HepG2 (cell line): Measurements from ENCODE around the gene CBLN3. TPM values are rescaled to one million over a fixed set of nuclear protein-coding genes. Genes with fewer than 3 reads are reported as not detected.

ENCODE experiments used
- CC2D1A ChIP-seq: sonication (generic); formaldehyde crosslinking; IDR thresholded peaks from 2 replicates; pipeline ENCODE4 v1.8.1; 2023; ENCODE audit warnings: mild to moderate bottlenecking, missing genetic modification reagents
- GTF2F1 ChIP-seq: fragments of 150-350 bp; IDR thresholded peaks from 2 replicates; pipeline ENCODE4 v1.6.1; 2014; ENCODE audit warnings: low read length
- KDM1A ChIP-seq: IDR thresholded peaks from 2 replicates; pipeline ENCODE4 v1.6.1; 2016; ENCODE audit warnings: missing compliant biosample characterization
- MIER3 ChIP-seq: IDR thresholded peaks from 2 replicates; pipeline ENCODE4 v1.6.1; 2016; ENCODE audit warnings: missing compliant biosample characterization, borderline replicate concordance
- MLLT10 ChIP-seq: sonication (generic); formaldehyde crosslinking; IDR thresholded peaks from 2 replicates; pipeline ENCODE4 v1.4.0; 2020; ENCODE audit warnings: missing genetic modification reagents
- NBN ChIP-seq: fragments of 450-650 bp; conservative IDR thresholded peaks from 2 replicates; pipeline ENCODE4 v1.6.1; 2017
- PRMT3 ChIP-seq: sonication (generic); formaldehyde crosslinking; IDR thresholded peaks from 2 replicates; pipeline ENCODE4 v1.8.1; 2022; ENCODE audit warnings: low read depth, mild to moderate bottlenecking, moderate library complexity, missing genetic modification reagents, borderline replicate concordance
- TGIF2 ChIP-seq: IDR thresholded peaks from 2 replicates; pipeline ENCODE4 v1.6.1; 2016; ENCODE audit warnings: control low read depth, missing compliant biosample characterization
- ZFAT ChIP-seq: sonication (generic); formaldehyde crosslinking; conservative IDR thresholded peaks from 2 replicates; pipeline ENCODE4 v1.8.1; 2023; ENCODE audit warnings: missing genetic modification reagents, inconsistent platforms
- ZMYM2 ChIP-seq: sonication (generic); formaldehyde crosslinking; IDR thresholded peaks from 2 replicates; pipeline ENCODE4 v1.8.0; 2022; ENCODE audit warnings: mild to moderate bottlenecking, missing genetic modification reagents
- ZNF30 ChIP-seq: sonication (generic); formaldehyde crosslinking; IDR thresholded peaks from 2 replicates; pipeline ENCODE4 v1.5.0; 2020; ENCODE audit warnings: mild to moderate bottlenecking, missing genetic modification reagents
- ZNF33A ChIP-seq: sonication (generic); formaldehyde crosslinking; IDR thresholded peaks from 2 replicates; pipeline ENCODE4 v1.5.1; 2020; ENCODE audit warnings: missing genetic modification reagents, mild to moderate bottlenecking, moderate library complexity, borderline replicate concordance
- ZNF543 ChIP-seq: sonication (generic); formaldehyde crosslinking; IDR thresholded peaks from 2 replicates; pipeline ENCODE4 v1.4.0; 2020; ENCODE audit warnings: mild to moderate bottlenecking, missing genetic modification reagents
- ZNF589 ChIP-seq: sonication (generic); formaldehyde crosslinking; conservative IDR thresholded peaks from 2 replicates; pipeline ENCODE4 v1.8.0; 2022; ENCODE audit warnings: mild to moderate bottlenecking, moderate library complexity, missing genetic modification reagents
- polyA plus RNA-seq, 8 experiments: library from polyadenylated mRNA; depleted of rRNA in 3 of 8; stranded (reverse) in 7 of 8; unstranded in 1 of 8; fragments of >200 nt; fragmentation: Illumina TruSeq in 4 of 8; extraction: Trizol in 4 of 8; gene quantifications; 2 replicates each; pipeline versions ENCODE4 v1.2.1 to v1.2.3, GENCODE V29; 2011 to 2016; ENCODE audit warnings: low read depth in 4 of 8, missing spikeins in 1 of 8, mixed read lengths in 1 of 8; ENCODE audit not compliant: insufficient read depth in 1 of 8
- total RNA-seq, 5 experiments: library from RNA; depleted of rRNA; stranded (reverse); fragments of >200 nt; fragmentation: Illumina TruSeq; extraction: Trizol; gene quantifications; 2 replicates each; pipeline ENCODE4 v1.2.3, GENCODE V29; 2016; ENCODE audit warnings: low read depth in 1 of 5
- TF ChIP-seq, protein P1 (sequence below): sonication (generic); formaldehyde crosslinking; IDR thresholded peaks from 2 replicates; pipeline ENCODE4 v1.4.0; 2020; ENCODE audit warnings: missing genetic modification reagents
- TF ChIP-seq, protein P2 (sequence below): sonication (generic); formaldehyde crosslinking; IDR thresholded peaks from 2 replicates; pipeline ENCODE4 v1.8.1; 2022; ENCODE audit warnings: low read depth, mild to moderate bottlenecking, missing genetic modification reagents
- TF ChIP-seq, protein P3 (sequence below), 2 experiments: sonication (generic) in 1 of 2; formaldehyde crosslinking in 1 of 2; IDR thresholded peaks; 2 replicates each; pipeline versions ENCODE4 v1.4.0 to v1.6.1; 2016 to 2020; ENCODE audit warnings: borderline replicate concordance in 1 of 2, low read depth in 1 of 2, mild to moderate bottlenecking in 1 of 2, missing genetic modification reagents in 1 of 2
- TF ChIP-seq, protein P4 (sequence below): sonication (generic); formaldehyde crosslinking; conservative IDR thresholded peaks from 2 replicates; pipeline ENCODE4 v1.4.0; 2020; ENCODE audit warnings: missing genetic modification reagents

The CBLN3 gene
- total and polyA plus RNA-seq, 2 of the 13 experiments (the other 11 are each of a cell fraction or from before 2014, with no cell fraction given) = 0.66 to 0.98 TPM

DNA sequence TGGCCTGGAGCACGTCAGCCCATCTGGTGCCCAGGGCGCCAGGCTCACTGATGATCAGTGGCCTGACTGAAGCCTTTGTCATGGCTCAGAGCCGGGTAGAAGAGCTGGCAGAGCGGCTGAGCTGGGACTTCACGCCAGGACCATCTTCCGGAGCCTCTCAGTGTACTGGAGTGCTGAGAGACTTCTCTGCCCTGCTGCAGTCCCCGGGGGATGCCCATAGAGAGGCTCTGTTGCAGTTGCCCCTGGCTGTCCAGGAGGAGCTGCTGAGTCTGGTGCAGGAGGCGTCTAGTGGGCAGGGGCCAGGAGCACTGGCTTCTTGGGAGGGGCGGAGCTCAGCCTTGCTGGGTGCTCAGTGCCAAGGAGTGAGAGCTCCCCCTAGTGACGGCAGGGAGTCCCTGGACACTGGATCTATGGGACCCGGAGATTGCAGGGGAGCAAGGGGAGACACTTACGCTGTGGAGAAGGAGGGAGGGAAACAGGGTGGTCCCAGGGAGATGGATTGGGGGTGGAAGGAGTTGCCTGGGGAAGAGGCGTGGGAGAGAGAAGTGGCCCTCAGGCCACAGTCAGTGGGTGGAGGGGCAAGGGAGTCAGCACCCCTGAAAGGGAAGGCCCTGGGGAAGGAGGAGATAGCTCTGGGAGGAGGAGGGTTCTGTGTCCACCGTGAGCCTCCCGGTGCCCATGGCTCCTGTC lies 2.2 kb upstream of the CBLN3 start (continued):
- TF ChIP-seq MLLT10 = no peak
- TF ChIP-seq PRMT3 = no peak
- TF ChIP-seq TGIF2 (CRISPR knock-in tag) = peak; percentile 68; the same call in 1 of the 2 replicates
- TF ChIP-seq ZNF543 (CRISPR knock-in tag) = no peak
- TF ChIP-seq ZNF33A (CRISPR knock-in tag) = no peak
- TF ChIP-seq KDM1A (CRISPR knock-in tag) = peak; percentile 59; the same call in 1 of the 2 replicates
- no peak for TF ChIP-seq ZNF30
- TF ChIP-seq ZMYM2 (CRISPR knock-in tag) = peak; percentile 57; the same call in 1 of the 2 replicates
- TF ChIP-seq, protein P1, sequence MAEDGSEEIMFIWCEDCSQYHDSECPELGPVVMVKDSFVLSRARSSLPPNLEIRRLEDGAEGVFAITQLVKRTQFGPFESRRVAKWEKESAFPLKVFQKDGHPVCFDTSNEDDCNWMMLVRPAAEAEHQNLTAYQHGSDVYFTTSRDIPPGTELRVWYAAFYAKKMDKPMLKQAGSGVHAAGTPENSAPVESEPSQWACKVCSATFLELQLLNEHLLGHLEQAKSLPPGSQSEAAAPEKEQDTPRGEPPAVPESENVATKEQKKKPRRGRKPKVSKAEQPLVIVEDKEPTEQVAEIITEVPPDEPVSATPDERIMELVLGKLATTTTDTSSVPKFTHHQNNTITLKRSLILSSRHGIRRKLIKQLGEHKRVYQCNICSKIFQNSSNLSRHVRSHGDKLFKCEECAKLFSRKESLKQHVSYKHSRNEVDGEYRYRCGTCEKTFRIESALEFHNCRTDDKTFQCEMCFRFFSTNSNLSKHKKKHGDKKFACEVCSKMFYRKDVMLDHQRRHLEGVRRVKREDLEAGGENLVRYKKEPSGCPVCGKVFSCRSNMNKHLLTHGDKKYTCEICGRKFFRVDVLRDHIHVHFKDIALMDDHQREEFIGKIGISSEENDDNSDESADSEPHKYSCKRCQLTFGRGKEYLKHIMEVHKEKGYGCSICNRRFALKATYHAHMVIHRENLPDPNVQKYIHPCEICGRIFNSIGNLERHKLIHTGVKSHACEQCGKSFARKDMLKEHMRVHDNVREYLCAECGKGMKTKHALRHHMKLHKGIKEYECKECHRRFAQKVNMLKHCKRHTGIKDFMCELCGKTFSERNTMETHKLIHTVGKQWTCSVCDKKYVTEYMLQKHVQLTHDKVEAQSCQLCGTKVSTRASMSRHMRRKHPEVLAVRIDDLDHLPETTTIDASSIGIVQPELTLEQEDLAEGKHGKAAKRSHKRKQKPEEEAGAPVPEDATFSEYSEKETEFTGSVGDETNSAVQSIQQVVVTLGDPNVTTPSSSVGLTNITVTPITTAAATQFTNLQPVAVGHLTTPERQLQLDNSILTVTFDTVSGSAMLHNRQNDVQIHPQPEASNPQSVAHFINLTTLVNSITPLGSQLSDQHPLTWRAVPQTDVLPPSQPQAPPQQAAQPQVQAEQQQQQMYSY (CRISPR knock-in tag) = peak; percentile 74; the same call in 1 of the 2 replicates
- no peak for TF ChIP-seq NBN
- TF ChIP-seq GTF2F1 = no peak
- TF ChIP-seq MIER3 (CRISPR knock-in tag) = peak; percentile 70; the same call in 1 of the 2 replicates
- TF ChIP-seq ZNF589 = no peak; the same call in 1 of the 2 replicates
- no peak for TF ChIP-seq ZFAT (CRISPR knock-in tag)
- TF ChIP-seq, protein P2, sequence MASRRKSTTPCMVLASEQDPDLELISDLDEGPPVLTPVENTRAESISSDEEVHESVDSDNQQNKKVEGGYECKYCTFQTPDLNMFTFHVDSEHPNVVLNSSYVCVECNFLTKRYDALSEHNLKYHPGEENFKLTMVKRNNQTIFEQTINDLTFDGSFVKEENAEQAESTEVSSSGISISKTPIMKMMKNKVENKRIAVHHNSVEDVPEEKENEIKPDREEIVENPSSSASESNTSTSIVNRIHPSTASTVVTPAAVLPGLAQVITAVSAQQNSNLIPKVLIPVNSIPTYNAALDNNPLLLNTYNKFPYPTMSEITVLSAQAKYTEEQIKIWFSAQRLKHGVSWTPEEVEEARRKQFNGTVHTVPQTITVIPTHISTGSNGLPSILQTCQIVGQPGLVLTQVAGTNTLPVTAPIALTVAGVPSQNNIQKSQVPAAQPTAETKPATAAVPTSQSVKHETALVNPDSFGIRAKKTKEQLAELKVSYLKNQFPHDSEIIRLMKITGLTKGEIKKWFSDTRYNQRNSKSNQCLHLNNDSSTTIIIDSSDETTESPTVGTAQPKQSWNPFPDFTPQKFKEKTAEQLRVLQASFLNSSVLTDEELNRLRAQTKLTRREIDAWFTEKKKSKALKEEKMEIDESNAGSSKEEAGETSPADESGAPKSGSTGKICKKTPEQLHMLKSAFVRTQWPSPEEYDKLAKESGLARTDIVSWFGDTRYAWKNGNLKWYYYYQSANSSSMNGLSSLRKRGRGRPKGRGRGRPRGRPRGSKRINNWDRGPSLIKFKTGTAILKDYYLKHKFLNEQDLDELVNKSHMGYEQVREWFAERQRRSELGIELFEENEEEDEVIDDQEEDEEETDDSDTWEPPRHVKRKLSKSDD = no peak
- TF ChIP-seq, protein P3, sequence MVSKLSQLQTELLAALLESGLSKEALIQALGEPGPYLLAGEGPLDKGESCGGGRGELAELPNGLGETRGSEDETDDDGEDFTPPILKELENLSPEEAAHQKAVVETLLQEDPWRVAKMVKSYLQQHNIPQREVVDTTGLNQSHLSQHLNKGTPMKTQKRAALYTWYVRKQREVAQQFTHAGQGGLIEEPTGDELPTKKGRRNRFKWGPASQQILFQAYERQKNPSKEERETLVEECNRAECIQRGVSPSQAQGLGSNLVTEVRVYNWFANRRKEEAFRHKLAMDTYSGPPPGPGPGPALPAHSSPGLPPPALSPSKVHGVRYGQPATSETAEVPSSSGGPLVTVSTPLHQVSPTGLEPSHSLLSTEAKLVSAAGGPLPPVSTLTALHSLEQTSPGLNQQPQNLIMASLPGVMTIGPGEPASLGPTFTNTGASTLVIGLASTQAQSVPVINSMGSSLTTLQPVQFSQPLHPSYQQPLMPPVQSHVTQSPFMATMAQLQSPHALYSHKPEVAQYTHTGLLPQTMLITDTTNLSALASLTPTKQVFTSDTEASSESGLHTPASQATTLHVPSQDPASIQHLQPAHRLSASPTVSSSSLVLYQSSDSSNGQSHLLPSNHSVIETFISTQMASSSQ (IDR thresholded peaks at IDR 0.05; ENCODE audit: low read depth) = no peak
- TF ChIP-seq, protein P3 (CRISPR knock-in tag; IDR thresholded peaks at IDR 0.05; ENCODE audit: borderline replicate concordance) = no peak
- TF ChIP-seq, protein P4, sequence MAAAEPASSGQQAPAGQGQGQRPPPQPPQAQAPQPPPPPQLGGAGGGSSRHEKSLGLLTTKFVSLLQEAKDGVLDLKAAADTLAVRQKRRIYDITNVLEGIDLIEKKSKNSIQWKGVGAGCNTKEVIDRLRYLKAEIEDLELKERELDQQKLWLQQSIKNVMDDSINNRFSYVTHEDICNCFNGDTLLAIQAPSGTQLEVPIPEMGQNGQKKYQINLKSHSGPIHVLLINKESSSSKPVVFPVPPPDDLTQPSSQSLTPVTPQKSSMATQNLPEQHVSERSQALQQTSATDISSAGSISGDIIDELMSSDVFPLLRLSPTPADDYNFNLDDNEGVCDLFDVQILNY (CRISPR knock-in tag) = peak; percentile 8; the same call in 1 of the 2 replicates
- no peak for TF ChIP-seq CC2D1A (CRISPR knock-in tag)
